ELF-1 (cell line): ENCODE results near the gene ITCH.
"Not testable (repeated sequence)": the region's sequence is repeated elsewhere in the genome, so short reads cannot be mapped to it uniquely, and the experiment has no call there.

Experiments used
- DNase-seq: peaks from one replicate; pipeline ENCODE4 v3.0.0-alpha.2; 2016; ENCODE audit warnings: low read depth, low spot score

ITCH gene

GRCh38 chr20:34377072-34377847 is 14.2 kb downstream of the ITCH start:
- DNase-seq: no peak

GRCh38 chr20:34382174-34382573 is 19.1 kb downstream of the ITCH start:
- DNase-seq: no peak

GRCh38 chr20:34382877-34383455 is 19.9 kb downstream of the ITCH start:
- DNase-seq: not testable (repeated sequence)

GRCh38 chr20:34385464-34385863 is 22.4 kb downstream of the ITCH start:
- no peak for DNase-seq

- no peak for DNase-seq
Measured at GRCh38 chr20:34388000-34388399, 24.9 kb downstream of the ITCH start.

GRCh38 chr20:34388678-34389077 is 25.6 kb downstream of the ITCH start:
- no peak for DNase-seq

- no peak for DNase-seq
Measured at GRCh38 chr20:34389206-34389953, 26.3 kb downstream of the ITCH start.

GRCh38 chr20:34389954-34390555 is 27.0 kb downstream of the ITCH start:
- DNase-seq: no peak

GRCh38 chr20:34396408-34396807 is 33.3 kb downstream of the ITCH start:
- no peak for DNase-seq

GRCh38 chr20:34397096-34397495 is 34.0 kb downstream of the ITCH start:
- DNase-seq: no peak

- DNase-seq: not testable (repeated sequence)
Measured at GRCh38 chr20:34400776-34401175, 37.7 kb downstream of the ITCH start.

GRCh38 chr20:34401741-34402455 is 38.8 kb downstream of the ITCH start:
- DNase-seq: no peak

GRCh38 chr20:34402461-34402860 is 39.4 kb downstream of the ITCH start:
- DNase-seq: no peak

GRCh38 chr20:34403063-34403827 is 40.2 kb downstream of the ITCH start:
- no peak for DNase-seq

GRCh38 chr20:34403908-34404307 is 40.8 kb downstream of the ITCH start:
- no peak for DNase-seq

- no peak for DNase-seq
Measured at GRCh38 chr20:34404803-34405202, 41.7 kb downstream of the ITCH start.

- not testable (repeated sequence) for DNase-seq
Measured at GRCh38 chr20:34405247-34405651, 42.2 kb downstream of the ITCH start.

GRCh38 chr20:34405942-34406341 is 42.9 kb downstream of the ITCH start:
- not testable (repeated sequence) for DNase-seq

GRCh38 chr20:34407962-34408474 is 44.9 kb downstream of the ITCH start:
- DNase-seq: no peak

GRCh38 chr20:34410336-34410735 is 47.3 kb downstream of the ITCH start:
- DNase-seq: no peak

- no peak for DNase-seq
Measured at GRCh38 chr20:34412453-34412852, 49.4 kb downstream of the ITCH start.
